ENCODE results near the gene KRT85. TPM values are rescaled to one million over a fixed set of nuclear protein-coding genes. Genes with fewer than 3 reads are reported as not detected.

Gene KRT85
- total RNA-seq, 3 donors from 2014 or later, result not detected

- DNase-seq, result no peak
- Mint-ChIP-seq H3K4me1 (ENCODE audit: low read depth) (no peaks in the 10 kb centered on the region), H3K4me3 (no peak overlapping the region), H3K27me3 (ENCODE audit: low read depth) (peaks cover 5% of the 10 kb centered on the region), H3K9me3 (peaks cover 6% of the 10 kb centered on the region), H3K36me3 (ENCODE audit: insufficient read depth) (no peaks in the 10 kb centered on the region)
- ATAC-seq, result no peak
Observed at GRCh38 chr12:52341066-52341580, 26.2 kb downstream of the KRT85 start.

- H3K4me3 Mint-ChIP-seq, result no peak overlapping the region
Observed at GRCh38 chr12:52338241-52338960, 28.9 kb downstream of the KRT85 start.

GRCh38 chr12:52337054-52337453 is 30.2 kb downstream of the KRT85 start:
- H3K4me1 Mint-ChIP-seq (ENCODE audit: low read depth), result no peaks in the 10 kb centered on the region
- H3K36me3 Mint-ChIP-seq (ENCODE audit: insufficient read depth), result no peaks in the 10 kb centered on the region
- ATAC-seq (no peak), DNase-seq (no peak)
- H3K9me3 Mint-ChIP-seq, result peaks cover 6% of the 10 kb centered on the region
- peaks cover 5% of the 10 kb centered on the region for H3K27me3 Mint-ChIP-seq (ENCODE audit: low read depth)
- no peak overlapping the region for H3K4me3 Mint-ChIP-seq

More at GRCh38 chr12:52338241-52338960, 28.9 kb downstream of the KRT85 start:
- ATAC-seq, result no peak
- Mint-ChIP-seq H3K36me3 (ENCODE audit: insufficient read depth) (no peaks in the 10 kb centered on the region), H3K4me1 (ENCODE audit: low read depth) (no peaks in the 10 kb centered on the region), H3K27me3 (ENCODE audit: low read depth) (peaks cover 5% of the 10 kb centered on the region), H3K9me3 (peaks cover 6% of the 10 kb centered on the region)
- DNase-seq, result no peak

- ATAC-seq (no peak), DNase-seq (no peak)
- Mint-ChIP-seq H3K4me1 (ENCODE audit: low read depth) (no peaks in the 10 kb centered on the region), H3K4me3 (no peak overlapping the region), H3K36me3 (ENCODE audit: insufficient read depth) (no peaks in the 10 kb centered on the region), H3K27me3 (ENCODE audit: low read depth) (peaks cover 5% of the 10 kb centered on the region), H3K9me3 (peaks cover 6% of the 10 kb centered on the region)
Observed at GRCh38 chr12:52336641-52337040, 30.6 kb downstream of the KRT85 start.

- Mint-ChIP-seq H3K4me1 (ENCODE audit: low read depth) (no peaks in the 10 kb centered on the region), H3K27me3 (ENCODE audit: low read depth) (peaks cover 5% of the 10 kb centered on the region), H3K4me3 (no peak overlapping the region), H3K9me3 (peaks cover 6% of the 10 kb centered on the region), H3K36me3 (ENCODE audit: insufficient read depth) (no peaks in the 10 kb centered on the region)
- DNase-seq (no peak), ATAC-seq (no peak)
Observed at GRCh38 chr12:52335598-52336262, 31.6 kb downstream of the KRT85 start.

- H3K4me1 Mint-ChIP-seq (ENCODE audit: low read depth), result no peaks in the 10 kb centered on the region
- no peak overlapping the region for H3K4me3 Mint-ChIP-seq
- H3K27me3 Mint-ChIP-seq (ENCODE audit: low read depth), result peaks cover 3% of the 10 kb centered on the region
- no peak for ATAC-seq
- peaks cover 6% of the 10 kb centered on the region for H3K9me3 Mint-ChIP-seq
- H3K36me3 Mint-ChIP-seq (ENCODE audit: insufficient read depth), result no peaks in the 10 kb centered on the region
- no peak for DNase-seq
Observed at GRCh38 chr12:52334185-52334584, 33.1 kb downstream of the KRT85 start.

GRCh38 chr12:52333321-52333720 is 34.0 kb downstream of the KRT85 start:
- ATAC-seq, result no peak
- peaks cover 6% of the 10 kb centered on the region for H3K9me3 Mint-ChIP-seq
- H3K27me3 Mint-ChIP-seq (ENCODE audit: low read depth), result peaks cover 3% of the 10 kb centered on the region
- no peak for DNase-seq
- H3K4me3 Mint-ChIP-seq, result no peak overlapping the region
- no peaks in the 10 kb centered on the region for H3K4me1 Mint-ChIP-seq (ENCODE audit: low read depth)
- no peaks in the 10 kb centered on the region for H3K36me3 Mint-ChIP-seq (ENCODE audit: insufficient read depth)

GRCh38 chr12:52332381-52332780 is 34.9 kb downstream of the KRT85 start:
- ATAC-seq, result no peak
- DNase-seq, result no peak
- Mint-ChIP-seq H3K9me3 (peaks cover 6% of the 10 kb centered on the region), H3K4me1 (ENCODE audit: low read depth) (peaks cover 6% of the 10 kb centered on the region), H3K4me3 (no peak overlapping the region), H3K36me3 (ENCODE audit: insufficient read depth) (no peaks in the 10 kb centered on the region), H3K27me3 (ENCODE audit: low read depth) (peaks cover 3% of the 10 kb centered on the region)

GRCh38 chr12:52331833-52332232 is 35.4 kb downstream of the KRT85 start:
- no peak overlapping the region for H3K4me3 Mint-ChIP-seq
- H3K36me3 Mint-ChIP-seq (ENCODE audit: insufficient read depth), result no peaks in the 10 kb centered on the region
- H3K27me3 Mint-ChIP-seq (ENCODE audit: low read depth), result peaks cover 3% of the 10 kb centered on the region
- no peak for ATAC-seq
- peaks cover 5% of the 10 kb centered on the region for H3K9me3 Mint-ChIP-seq
- DNase-seq, result no peak
- peaks cover 10% of the 10 kb centered on the region for H3K4me1 Mint-ChIP-seq (ENCODE audit: low read depth)

GRCh38 chr12:52331039-52331438 is 36.2 kb downstream of the KRT85 start:
- Mint-ChIP-seq H3K27me3 (ENCODE audit: low read depth) (peaks cover 3% of the 10 kb centered on the region), H3K4me1 (ENCODE audit: low read depth) (peaks cover 10% of the 10 kb centered on the region), H3K4me3 (no peak overlapping the region), H3K36me3 (ENCODE audit: insufficient read depth) (no peaks in the 10 kb centered on the region), H3K9me3 (no peaks in the 10 kb centered on the region)
- no peak for DNase-seq
- ATAC-seq, result no peak

- Mint-ChIP-seq H3K9me3 (no peaks in the 10 kb centered on the region), H3K36me3 (ENCODE audit: insufficient read depth) (no peaks in the 10 kb centered on the region), H3K4me3 (no peak overlapping the region), H3K4me1 (ENCODE audit: low read depth) (peaks cover 10% of the 10 kb centered on the region), H3K27me3 (ENCODE audit: low read depth) (peaks cover 7% of the 10 kb centered on the region)
- DNase-seq, result no peak
- no peak for ATAC-seq
Observed at GRCh38 chr12:52327830-52328500, 39.3 kb downstream of the KRT85 start.

GRCh38 chr12:52327052-52327829 is 40.0 kb downstream of the KRT85 start:
- H3K4me3 Mint-ChIP-seq, result no peak overlapping the region
- peaks cover 10% of the 10 kb centered on the region for H3K4me1 Mint-ChIP-seq (ENCODE audit: low read depth)
- peak; percentile 97 to 98 for ATAC-seq
- peak; percentile 73 for DNase-seq
- H3K9me3 Mint-ChIP-seq, result no peaks in the 10 kb centered on the region
- no peaks in the 10 kb centered on the region for H3K36me3 Mint-ChIP-seq (ENCODE audit: insufficient read depth)
- H3K27me3 Mint-ChIP-seq (ENCODE audit: low read depth), result peaks cover 12% of the 10 kb centered on the region

GRCh38 chr12:52324153-52324444 is 43.2 kb downstream of the KRT85 start:
- peaks cover 10% of the 10 kb centered on the region for H3K4me1 Mint-ChIP-seq (ENCODE audit: low read depth)
- no peaks in the 10 kb centered on the region for H3K9me3 Mint-ChIP-seq
- peaks cover 28% of the 10 kb centered on the region for H3K27me3 Mint-ChIP-seq (ENCODE audit: low read depth)
- ATAC-seq (no peak), DNase-seq (no peak)
- H3K36me3 Mint-ChIP-seq (ENCODE audit: insufficient read depth), result no peaks in the 10 kb centered on the region
- H3K4me3 Mint-ChIP-seq, result no peak overlapping the region
